Peyer's patch (tissue), 4 donors: Measurements from ENCODE around the gene VRK2. TPM values are rescaled to one million over a fixed set of nuclear protein-coding genes. Genes with fewer than 3 reads are reported as not detected.
"Not testable (repeated sequence)": the region's sequence is repeated elsewhere in the genome, so short reads cannot be mapped to it uniquely, and the experiment has no call there.

Source experiments
- DNase-seq, 3 donors: peaks; one replicate each; pipeline ENCODE4 v3.0.0-alpha.2; 2017 to 2019
- H3K27ac ChIP-seq, 4 donors: fragments of 200-600 bp; sonication (generic); one replicate each; pipeline ENCODE4 v1.5.1; 2016 to 2019
- H3K27me3 ChIP-seq, 2 donors: fragments of 200-600 bp; sonication (generic); one replicate each; pipeline ENCODE4 v1.5.1; 2019
- H3K36me3 ChIP-seq, 3 donors: fragments of 200-600 bp; sonication (generic); one replicate each; pipeline ENCODE4 v1.5.1; 2016 to 2019
- H3K4me1 ChIP-seq, 4 donors: fragments of 200-600 bp; sonication (generic); one replicate each; pipeline ENCODE4 v1.5.1; 2016 to 2019
- H3K4me3 ChIP-seq, 4 donors: fragments of 200-600 bp; sonication (generic); 1 replicate in 3 of 4; 2 replicates in 1 of 4; pipeline ENCODE4 v1.5.1; 2016 to 2019; ENCODE audit warnings: mild to moderate bottlenecking in 1 of 4
- H3K9me3 ChIP-seq, 4 donors: fragments of 200-600 bp; sonication (generic); one replicate each; pipeline ENCODE4 v1.5.1; 2016 to 2019; ENCODE audit warnings: mild to moderate bottlenecking in 1 of 4
- POLR2A ChIP-seq, 2 donors: fragments of 450-650 bp; IDR thresholded peaks; one replicate each; pipeline ENCODE4 v1.5.1; 2017; ENCODE audit warnings: antibody characterized with exemption in 2 of 2, mild to moderate bottlenecking in 2 of 2, moderate library complexity in 2 of 2
- total RNA-seq, 4 donors: library from RNA; depleted of rRNA; stranded (reverse); fragments of >200 nt; gene quantifications; one replicate each; pipeline ENCODE4 v1.1.0, GENCODE V29; 2016
- TF ChIP-seq, protein P1 (sequence below), 6 experiments: fragments of 450-650 bp in 4 of 6; fragments of 200-600 bp in 2 of 6; sonication (generic) in 1 of 6; IDR thresholded peaks; one replicate each; pipeline ENCODE4 v1.5.1; 2017 to 2019; ENCODE audit warnings: antibody characterized with exemption in 6 of 6, mild to moderate bottlenecking in 3 of 6, moderate library complexity in 1 of 6

Gene VRK2
- total RNA-seq, 4 donors from 2014 or later = 5.7 to 17.3 (median 10.6) TPM

GRCh38 chr2:58180635-58181034 lies 134.0 kb downstream of the VRK2 start:
- no peaks in the 10 kb centered on the region for H3K4me1 ChIP-seq
- DNase-seq = no peak
- H3K4me3 ChIP-seq = no peak overlapping the region
- no peaks in the 10 kb centered on the region for H3K36me3 ChIP-seq
- no peaks in the 10 kb centered on the region for H3K9me3 ChIP-seq
- TF ChIP-seq, protein P1, sequence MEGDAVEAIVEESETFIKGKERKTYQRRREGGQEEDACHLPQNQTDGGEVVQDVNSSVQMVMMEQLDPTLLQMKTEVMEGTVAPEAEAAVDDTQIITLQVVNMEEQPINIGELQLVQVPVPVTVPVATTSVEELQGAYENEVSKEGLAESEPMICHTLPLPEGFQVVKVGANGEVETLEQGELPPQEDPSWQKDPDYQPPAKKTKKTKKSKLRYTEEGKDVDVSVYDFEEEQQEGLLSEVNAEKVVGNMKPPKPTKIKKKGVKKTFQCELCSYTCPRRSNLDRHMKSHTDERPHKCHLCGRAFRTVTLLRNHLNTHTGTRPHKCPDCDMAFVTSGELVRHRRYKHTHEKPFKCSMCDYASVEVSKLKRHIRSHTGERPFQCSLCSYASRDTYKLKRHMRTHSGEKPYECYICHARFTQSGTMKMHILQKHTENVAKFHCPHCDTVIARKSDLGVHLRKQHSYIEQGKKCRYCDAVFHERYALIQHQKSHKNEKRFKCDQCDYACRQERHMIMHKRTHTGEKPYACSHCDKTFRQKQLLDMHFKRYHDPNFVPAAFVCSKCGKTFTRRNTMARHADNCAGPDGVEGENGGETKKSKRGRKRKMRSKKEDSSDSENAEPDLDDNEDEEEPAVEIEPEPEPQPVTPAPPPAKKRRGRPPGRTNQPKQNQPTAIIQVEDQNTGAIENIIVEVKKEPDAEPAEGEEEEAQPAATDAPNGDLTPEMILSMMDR (IDR thresholded peaks at IDR 0.05) = no peak
- TF ChIP-seq POLR2A (IDR thresholded peaks at IDR 0.05) = no peak
- no peak overlapping the region for H3K27ac ChIP-seq
- no peaks in the 10 kb centered on the region for H3K27me3 ChIP-seq

DNA sequence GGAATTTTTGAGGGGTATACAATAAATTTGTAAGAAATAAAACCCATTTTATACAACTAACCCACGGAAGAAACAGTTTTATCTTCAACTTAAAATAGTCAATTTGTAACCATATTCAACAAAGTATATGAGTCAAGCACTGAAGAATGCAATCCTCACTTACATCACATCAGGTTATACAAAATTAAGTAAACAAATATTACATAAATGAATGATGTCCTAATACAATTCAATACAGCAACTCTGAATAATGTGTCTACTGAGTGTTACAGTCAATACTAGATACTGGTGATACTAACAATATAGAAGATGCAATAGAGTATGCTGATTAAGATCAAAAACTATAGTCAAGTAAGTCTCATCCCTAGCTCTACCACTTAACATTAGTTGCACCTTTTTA lies 135.9 kb downstream of the VRK2 start:
- TF ChIP-seq, protein P1 (IDR thresholded peaks at IDR 0.05) = no peak
- TF ChIP-seq POLR2A (IDR thresholded peaks at IDR 0.05) = no peak
- no peak for DNase-seq
- Histone ChIP-seq H3K4me1 (no peaks in the 10 kb centered on the region), H3K36me3 (no peaks in the 10 kb centered on the region), H3K9me3 (no peaks in the 10 kb centered on the region), H3K4me3 (no peak overlapping the region), H3K27me3 (no peaks in the 10 kb centered on the region), H3K27ac (no peak overlapping the region)

GRCh38 chr2:58186501-58186900 lies 139.9 kb downstream of the VRK2 start:
- Histone ChIP-seq H3K4me3 (no peak overlapping the region), H3K4me1 (no peaks in the 10 kb centered on the region), H3K27me3 (no peaks in the 10 kb centered on the region), H3K36me3 (no peaks in the 10 kb centered on the region), H3K27ac (no peak overlapping the region), H3K9me3 (no peaks in the 10 kb centered on the region)
- TF ChIP-seq, protein P1 (IDR thresholded peaks at IDR 0.05) = no peak
- no peak for TF ChIP-seq POLR2A (IDR thresholded peaks at IDR 0.05)
- DNase-seq = no peak

- not testable (repeated sequence) for H3K4me3 ChIP-seq, H3K36me3 ChIP-seq, H3K4me1 ChIP-seq, H3K9me3 ChIP-seq, DNase-seq, H3K27me3 ChIP-seq, H3K27ac ChIP-seq
Observed at GRCh38 chr2:58187022-58187421, 140.4 kb downstream of the VRK2 start.

- Histone ChIP-seq H3K36me3 (no peaks in the 10 kb centered on the region), H3K27me3 (no peaks in the 10 kb centered on the region), H3K4me3 (no peak overlapping the region), H3K9me3 (no peaks in the 10 kb centered on the region), H3K27ac (no peak overlapping the region), H3K4me1 (no peaks in the 10 kb centered on the region)
- no peak for DNase-seq
- no peak for TF ChIP-seq POLR2A (IDR thresholded peaks at IDR 0.05)
- TF ChIP-seq, protein P1 (IDR thresholded peaks at IDR 0.05) = no peak
Observed at GRCh38 chr2:58194458-58194857, 147.9 kb downstream of the VRK2 start.

DNA sequence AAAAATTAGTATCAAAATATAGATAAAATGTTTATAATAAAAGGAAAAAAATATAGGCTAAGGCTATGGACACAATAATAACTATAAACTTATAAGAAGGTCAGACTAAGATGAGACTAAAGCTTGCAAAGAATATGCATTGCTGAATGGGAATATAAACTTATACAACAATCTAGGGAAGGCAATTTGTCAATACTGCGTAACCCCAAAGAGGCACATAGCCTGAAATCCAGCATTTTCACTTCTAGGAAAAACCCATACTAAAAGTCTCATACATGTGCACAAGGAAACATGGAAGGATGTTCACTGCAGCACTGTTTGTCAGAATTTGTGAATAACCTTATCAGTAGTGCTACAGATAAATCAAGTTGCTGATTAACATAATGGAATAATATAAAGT lies 149.1 kb downstream of the VRK2 start:
- Histone ChIP-seq H3K27ac (no peak overlapping the region), H3K9me3 (no peaks in the 10 kb centered on the region), H3K4me1 (no peaks in the 10 kb centered on the region), H3K36me3 (no peaks in the 10 kb centered on the region), H3K4me3 (no peak overlapping the region), H3K27me3 (no peaks in the 10 kb centered on the region)
- DNase-seq = no peak
- TF ChIP-seq POLR2A (IDR thresholded peaks at IDR 0.05) = no peak
- TF ChIP-seq, protein P1 (IDR thresholded peaks at IDR 0.05) = no peak
